Vagina (tissue), 2 donors: ENCODE data around the gene FCRLB. TPM values are rescaled to one million over a fixed set of nuclear protein-coding genes. Genes with fewer than 3 reads are reported as not detected.
A peak's percentile ranks its signal among the peaks of the same experiment; 100 is the strongest.
"Not testable (repeated sequence)": the region's sequence is repeated elsewhere in the genome, so short reads cannot be mapped to it uniquely, and the experiment has no call there.

Experiments
- DNase-seq, 2 donors: peaks; one replicate each; pipeline ENCODE4 v3.0.0-alpha.2; 2017; ENCODE audit errors: extremely low spot score in 2 of 2
- H3K27ac ChIP-seq: fragments of 200-600 bp; sonication (generic); one replicate; pipeline ENCODE4 v1.5.1; 2019
- H3K27me3 ChIP-seq: fragments of 200-600 bp; sonication (generic); one replicate; pipeline ENCODE4 v1.5.1; 2019
- H3K36me3 ChIP-seq, 2 donors: fragments of 200-600 bp; sonication (generic); one replicate each; pipeline ENCODE4 v1.5.1; 2017 to 2019
- H3K4me1 ChIP-seq: fragments of 200-600 bp; sonication (generic); one replicate; pipeline ENCODE4 v1.5.1; 2019
- H3K4me3 ChIP-seq, 2 donors: fragments of 200-600 bp; sonication (generic); 1 replicate in 1 of 2; 2 replicates in 1 of 2; pipeline ENCODE4 v1.5.1; 2016 to 2019
- H3K9me3 ChIP-seq: fragments of 200-600 bp; sonication (generic); one replicate; pipeline ENCODE4 v1.5.1; 2019
- POLR2A ChIP-seq, 2 donors: fragments of 450-650 bp; IDR thresholded peaks; one replicate each; pipeline ENCODE4 v1.6.1; 2017; ENCODE audit warnings: antibody characterized with exemption in 2 of 2, mild to moderate bottlenecking in 2 of 2, moderate library complexity in 2 of 2
- POLR2AphosphoS5 ChIP-seq, 2 donors: sonication (generic); formaldehyde crosslinking; IDR thresholded peaks; one replicate each; pipeline ENCODE4 v1.9.0; 2017; ENCODE audit warnings: antibody characterized with exemption in 2 of 2, mild to moderate bottlenecking in 2 of 2, low read depth in 1 of 2; ENCODE audit not compliant: insufficient read depth in 1 of 2
- intact Hi-C: fragments of 100-400 bp; cut with DNase I; formaldehyde crosslinking; loops from one replicate; pipeline ENCODE4 v1.15.1; 2023
- total RNA-seq: library from RNA; depleted of rRNA; stranded (reverse); fragments of >200 nt; gene quantifications from one replicate; pipeline ENCODE4 v1.2.3, GENCODE V29; 2016
- TF ChIP-seq, protein P1 (sequence below), 3 experiments: fragments of 450-650 bp in 2 of 3; fragments of 200-600 bp in 1 of 3; sonication (generic) in 1 of 3; IDR thresholded peaks; one replicate each; pipeline ENCODE4 v1.5.1; 2017 to 2019; ENCODE audit warnings: antibody characterized with exemption in 3 of 3, mild to moderate bottlenecking in 2 of 3, moderate library complexity in 2 of 3

Gene FCRLB
- total RNA-seq, 1 donor from 2014 or later, result not detected

DNA sequence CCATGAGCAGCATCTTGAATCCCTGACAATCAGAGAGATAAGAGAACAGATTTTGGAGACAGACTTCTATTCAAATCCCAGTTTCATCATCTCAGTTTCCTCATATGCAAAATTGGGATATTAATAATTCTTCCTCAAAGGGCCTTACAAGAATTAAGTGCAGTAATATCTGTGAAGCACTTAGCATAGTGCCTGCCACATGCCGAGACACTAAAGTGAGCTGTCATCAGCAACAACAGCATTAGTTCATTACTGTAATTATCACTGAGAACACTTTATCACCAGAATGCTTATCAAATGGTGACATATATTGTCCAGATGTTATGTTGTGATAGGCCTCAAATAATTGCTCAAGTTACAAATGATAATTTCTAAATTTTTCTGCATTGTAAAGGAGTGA is 922 bp upstream of the FCRLB start:
- Histone ChIP-seq H3K4me3 (no peak overlapping the region), H3K36me3 (no peaks in the 10 kb centered on the region), H3K27me3 (no peaks in the 10 kb centered on the region), H3K27ac (no peak overlapping the region), H3K4me1 (peaks cover 2% of the 10 kb centered on the region), H3K9me3 (no peaks in the 10 kb centered on the region)
- intact Hi-C loops, result no loop called here
- DNase-seq, result no peak
- TF ChIP-seq POLR2AphosphoS5 (IDR thresholded peaks at IDR 0.05; ENCODE audit: insufficient read depth in 1 of 2, low read depth in 1 of 2), result no peak
- TF ChIP-seq, protein P1, sequence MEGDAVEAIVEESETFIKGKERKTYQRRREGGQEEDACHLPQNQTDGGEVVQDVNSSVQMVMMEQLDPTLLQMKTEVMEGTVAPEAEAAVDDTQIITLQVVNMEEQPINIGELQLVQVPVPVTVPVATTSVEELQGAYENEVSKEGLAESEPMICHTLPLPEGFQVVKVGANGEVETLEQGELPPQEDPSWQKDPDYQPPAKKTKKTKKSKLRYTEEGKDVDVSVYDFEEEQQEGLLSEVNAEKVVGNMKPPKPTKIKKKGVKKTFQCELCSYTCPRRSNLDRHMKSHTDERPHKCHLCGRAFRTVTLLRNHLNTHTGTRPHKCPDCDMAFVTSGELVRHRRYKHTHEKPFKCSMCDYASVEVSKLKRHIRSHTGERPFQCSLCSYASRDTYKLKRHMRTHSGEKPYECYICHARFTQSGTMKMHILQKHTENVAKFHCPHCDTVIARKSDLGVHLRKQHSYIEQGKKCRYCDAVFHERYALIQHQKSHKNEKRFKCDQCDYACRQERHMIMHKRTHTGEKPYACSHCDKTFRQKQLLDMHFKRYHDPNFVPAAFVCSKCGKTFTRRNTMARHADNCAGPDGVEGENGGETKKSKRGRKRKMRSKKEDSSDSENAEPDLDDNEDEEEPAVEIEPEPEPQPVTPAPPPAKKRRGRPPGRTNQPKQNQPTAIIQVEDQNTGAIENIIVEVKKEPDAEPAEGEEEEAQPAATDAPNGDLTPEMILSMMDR (IDR thresholded peaks at IDR 0.05), result no peak
- TF ChIP-seq POLR2A (IDR thresholded peaks at IDR 0.05), result no peak

DNA sequence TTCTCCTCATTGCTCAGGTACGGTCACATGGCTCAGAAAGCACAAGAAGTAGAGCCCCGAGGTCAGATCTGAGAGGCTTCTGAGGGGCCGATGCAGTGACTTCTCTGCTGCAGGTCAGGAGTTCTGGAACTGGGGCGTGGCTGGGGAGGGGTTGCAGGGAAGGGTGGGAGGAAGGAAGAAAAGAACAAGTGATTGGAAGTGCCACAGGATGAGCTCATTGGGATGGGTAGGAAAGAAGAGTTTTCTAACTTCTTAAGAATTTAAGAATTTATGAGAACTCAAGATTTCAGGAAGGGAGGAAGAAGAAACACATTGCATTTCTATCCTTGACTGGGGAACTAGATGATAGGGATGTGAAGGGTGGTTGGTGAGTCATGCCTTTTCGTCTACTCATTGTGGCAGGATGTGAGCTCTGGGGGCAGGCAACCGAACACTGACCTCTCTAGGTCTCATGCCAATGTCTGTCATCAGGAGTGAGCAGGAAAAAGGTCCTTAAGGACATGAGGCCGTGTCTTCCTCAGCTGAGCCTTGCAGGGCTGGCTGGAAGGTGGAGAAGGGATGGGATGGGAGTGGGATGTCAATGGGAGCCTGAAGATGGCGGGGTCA is 497 bp downstream of the FCRLB start:
- intact Hi-C loops, result no loop called here
- H3K27me3 ChIP-seq, result no peaks in the 10 kb centered on the region
- DNase-seq, result no peak
- no peak overlapping the region for H3K27ac ChIP-seq
- no peaks in the 10 kb centered on the region for H3K36me3 ChIP-seq
- peaks cover 11% of the 10 kb centered on the region for H3K4me1 ChIP-seq
- H3K4me3 ChIP-seq, result no peak overlapping the region
- no peaks in the 10 kb centered on the region for H3K9me3 ChIP-seq
- TF ChIP-seq, protein P1 (IDR thresholded peaks at IDR 0.05), result no peak
- TF ChIP-seq POLR2AphosphoS5 (IDR thresholded peaks at IDR 0.05; ENCODE audit: insufficient read depth in 1 of 2, low read depth in 1 of 2), result no peak
- TF ChIP-seq POLR2A (IDR thresholded peaks at IDR 0.05), result no peak

DNA sequence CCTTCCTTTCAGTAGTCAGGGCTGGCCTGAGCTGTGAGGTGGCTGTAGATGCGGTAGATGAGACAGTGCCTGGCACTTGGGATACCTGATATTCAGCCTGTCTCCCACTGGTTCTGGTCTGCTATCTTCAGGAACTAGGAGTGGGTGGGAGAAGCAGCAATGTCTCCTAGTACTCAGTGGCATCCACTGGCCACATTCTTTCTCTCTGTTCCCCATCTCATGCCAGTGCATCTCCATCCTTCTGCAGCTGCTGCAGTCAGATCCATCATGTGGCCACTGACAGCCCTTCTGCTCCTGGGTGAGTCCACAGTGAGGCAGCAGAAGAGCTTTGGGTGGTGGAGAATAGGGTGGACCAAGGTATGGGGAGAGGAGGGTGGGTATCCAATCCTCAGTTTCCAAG is 1.1 kb downstream of the FCRLB start:
- intact Hi-C loops, result no loop called here
- Histone ChIP-seq H3K27ac (no peak overlapping the region), H3K36me3 (no peaks in the 10 kb centered on the region), H3K4me3 (no peak overlapping the region), H3K9me3 (no peaks in the 10 kb centered on the region), H3K27me3 (no peaks in the 10 kb centered on the region), H3K4me1 (peaks cover 14% of the 10 kb centered on the region)
- TF ChIP-seq POLR2AphosphoS5 (IDR thresholded peaks at IDR 0.05; ENCODE audit: insufficient read depth in 1 of 2, low read depth in 1 of 2) (no peak), POLR2A (IDR thresholded peaks at IDR 0.05) (no peak)
- TF ChIP-seq, protein P1 (IDR thresholded peaks at IDR 0.05), result no peak
- DNase-seq, result no peak

DNA sequence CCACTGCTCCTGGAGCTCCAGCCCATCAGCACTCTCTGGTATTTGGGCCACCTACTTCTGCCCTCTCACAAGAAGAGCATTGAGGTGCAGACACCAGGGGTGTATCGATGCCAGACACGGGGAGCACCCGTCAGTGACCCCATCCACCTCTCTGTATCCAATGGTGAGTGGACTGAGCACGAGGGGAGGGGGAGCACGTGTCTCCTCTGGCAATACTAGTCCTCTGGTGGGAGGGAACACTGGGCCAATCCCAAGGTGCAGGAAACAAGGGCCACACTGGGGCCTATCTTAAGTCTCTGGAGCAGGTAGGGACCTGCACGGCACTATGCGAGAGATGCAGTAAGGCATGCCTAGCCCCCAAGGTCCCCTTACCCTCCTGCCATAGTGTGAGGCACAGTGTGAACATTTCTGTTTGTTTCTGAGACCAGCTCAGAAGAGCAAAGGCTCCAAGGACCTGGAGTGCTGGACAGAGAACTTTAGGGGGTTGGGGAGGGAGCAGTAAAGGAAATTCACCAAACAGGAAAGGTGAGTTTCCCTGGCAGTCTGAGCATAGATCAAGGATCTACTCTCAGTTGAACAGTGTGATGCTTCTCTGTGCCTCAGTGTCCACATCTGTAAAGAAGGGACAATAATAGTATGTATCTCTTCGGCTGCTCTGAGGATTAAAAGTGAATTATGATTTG is 2.3 kb downstream of the FCRLB start:
- TF ChIP-seq, protein P1 (IDR thresholded peaks at IDR 0.05), result no peak
- no peak for TF ChIP-seq POLR2A (IDR thresholded peaks at IDR 0.05)
- TF ChIP-seq POLR2AphosphoS5 (IDR thresholded peaks at IDR 0.05; ENCODE audit: insufficient read depth in 1 of 2, low read depth in 1 of 2), result no peak

DNA sequence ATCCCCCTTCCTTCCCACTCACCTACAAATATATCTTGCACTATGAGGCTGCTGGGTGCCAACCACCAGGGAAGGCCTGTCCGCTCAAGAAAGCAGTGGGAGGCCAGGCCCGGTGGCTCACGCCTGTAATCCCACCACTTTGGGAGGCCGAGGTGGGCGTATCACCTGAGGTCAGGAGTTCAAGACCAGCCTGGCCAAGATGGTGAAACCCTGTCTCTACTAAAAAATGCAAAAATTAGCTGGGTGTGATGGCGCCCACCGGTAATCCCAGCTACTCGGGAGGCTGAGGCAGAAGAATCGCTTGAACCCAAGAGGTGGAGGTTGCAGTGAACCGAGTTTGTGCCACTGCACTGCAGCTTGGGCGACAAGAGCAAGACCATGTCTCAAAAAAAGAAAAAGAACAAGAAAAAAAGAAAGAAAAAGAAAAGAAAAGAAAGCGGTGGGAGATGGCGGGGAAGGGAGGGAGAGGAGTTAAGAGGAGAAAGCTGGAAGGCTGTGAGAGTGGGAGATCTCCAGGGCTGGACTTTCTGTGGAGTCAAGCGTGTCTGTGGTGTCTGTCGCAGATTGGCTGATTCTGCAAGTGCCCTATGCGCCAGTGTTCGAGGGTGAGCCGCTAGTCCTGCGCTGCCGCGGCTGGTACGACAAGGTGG is 4.0 kb downstream of the FCRLB start:
- Histone ChIP-seq H3K27ac (peak overlapping the region; percentile 94), H3K4me1 (peaks cover 15% of the 10 kb centered on the region), H3K4me3 (peak overlapping the region; percentile 82)
- DNase-seq, intact Hi-C loops, H3K27me3 ChIP-seq, H3K36me3 ChIP-seq, H3K9me3 ChIP-seq: not testable (repeated sequence)

More for the DNA sequence above, 2.3 kb downstream of the FCRLB start:
- H3K27me3 ChIP-seq, result no peaks in the 10 kb centered on the region
- H3K36me3 ChIP-seq, result no peaks in the 10 kb centered on the region
- H3K4me1 ChIP-seq, result peaks cover 15% of the 10 kb centered on the region
- no peak overlapping the region for H3K4me3 ChIP-seq
- DNase-seq, result no peak
- H3K9me3 ChIP-seq, result no peaks in the 10 kb centered on the region
- no peak overlapping the region for H3K27ac ChIP-seq
- intact Hi-C loops, result no loop called here
